Stimulated activated naive B cell treated with anti-CD40 and anti-IgM and Interleukin-4, amounts not matched to agents 10 μg/mL and 1 μg/mL and 100 μg/mL, for 72 hours (primary cell): Measurements from ENCODE around the gene VPS16.
A peak's percentile ranks its signal among the peaks of the same experiment; 100 is the strongest.
"Not testable (repeated sequence)": the region's sequence is repeated elsewhere in the genome, so short reads cannot be mapped to it uniquely, and the experiment has no call there.

Source experiments
- ATAC-seq, 2 donors: fragments of 150-1000 bp; cut with Tn5 transposase; replicated peaks; 2 replicates each; pipeline ENCODE4 v1.10.0; 2021; ENCODE audit warnings: moderate library complexity in 1 of 2
- DNase-seq: peaks from one replicate; pipeline ENCODE4 v3.0.0; 2021
- H3K27ac Mint-ChIP-seq: one replicate; pipeline ENCODE4 v1.8.0; 2022; ENCODE audit warnings: mild to moderate bottlenecking, mixed read lengths
- H3K27me3 Mint-ChIP-seq, 2 donors: one replicate each; pipeline ENCODE4 v1.8.0; 2022; ENCODE audit warnings: mixed read lengths in 2 of 2
- H3K36me3 Mint-ChIP-seq, 2 donors: one replicate each; pipeline ENCODE4 v1.8.0; 2022; ENCODE audit warnings: mixed read lengths in 2 of 2, mild to moderate bottlenecking in 1 of 2
- H3K4me1 Mint-ChIP-seq, 2 donors: one replicate each; pipeline ENCODE4 v1.8.0; 2022; ENCODE audit warnings: mixed read lengths in 2 of 2, mild to moderate bottlenecking in 1 of 2
- H3K4me3 Mint-ChIP-seq, 2 donors: one replicate each; pipeline ENCODE4 v1.8.0; 2022; ENCODE audit warnings: mild to moderate bottlenecking in 2 of 2, mixed read lengths in 2 of 2, moderate library complexity in 1 of 2
- H3K9me3 Mint-ChIP-seq, 2 donors: one replicate each; pipeline ENCODE4 v1.8.0; 2022; ENCODE audit warnings: mixed read lengths in 2 of 2, mild to moderate bottlenecking in 1 of 2

VPS16 gene

GRCh38 chr20:2895154-2895553, 54.6 kb downstream of the VPS16 start:
- Mint-ChIP-seq H3K4me1 (peaks cover 25 to 54% of the 10 kb centered on the region in 2 donors), H3K36me3 (peaks cover 11 to 30% of the 10 kb centered on the region in 2 donors)
- not testable (repeated sequence) for H3K27me3 Mint-ChIP-seq, H3K9me3 Mint-ChIP-seq, ATAC-seq, DNase-seq, H3K27ac Mint-ChIP-seq, H3K4me3 Mint-ChIP-seq

- Mint-ChIP-seq H3K4me1 (peaks cover 22 to 54% of the 10 kb centered on the region in 2 donors), H3K4me3 (no peak overlapping the region), H3K27ac (peak overlapping the region; percentile 80), H3K9me3 (no peaks in the 10 kb centered on the region), H3K36me3 (peaks cover 10 to 28% of the 10 kb centered on the region in 2 donors), H3K27me3 (no peaks in the 10 kb centered on the region)
- no peak for DNase-seq
- ATAC-seq = peak; percentile 78 to 82
These were observed 58.7 kb downstream of the VPS16 start for GRCh38 chr20:2899243-2899642.

GRCh38 chr20:2900845-2901592, 60.5 kb downstream of the VPS16 start:
- H3K4me1 Mint-ChIP-seq = peaks cover 20 to 57% of the 10 kb centered on the region in 2 donors
- peak overlapping the region; percentile 95 for H3K27ac Mint-ChIP-seq
- peaks cover 5 to 20% of the 10 kb centered on the region in 2 donors for H3K36me3 Mint-ChIP-seq
- H3K27me3 Mint-ChIP-seq = no peaks in the 10 kb centered on the region
- ATAC-seq = peak; percentile 90 to 92
- no peaks in the 10 kb centered on the region for H3K9me3 Mint-ChIP-seq
- DNase-seq = peak; percentile 5
- peak overlapping the region; percentile 73 to 75 for H3K4me3 Mint-ChIP-seq

GRCh38 chr20:2902291-2902690, 61.7 kb downstream of the VPS16 start:
- H3K4me1 Mint-ChIP-seq = peaks cover 19 to 47% of the 10 kb centered on the region in 2 donors

GRCh38 chr20:2902818-2903217, 62.3 kb downstream of the VPS16 start:
- ATAC-seq = no peak
- H3K36me3 Mint-ChIP-seq = peaks cover 0 to 12% of the 10 kb centered on the region in 2 donors
- no peak overlapping the region for H3K4me3 Mint-ChIP-seq
- no peak for DNase-seq
- no peaks in the 10 kb centered on the region for H3K27me3 Mint-ChIP-seq
- no peaks in the 10 kb centered on the region for H3K9me3 Mint-ChIP-seq
- H3K4me1 Mint-ChIP-seq = peaks cover 19 to 47% of the 10 kb centered on the region in 2 donors
- no peak overlapping the region for H3K27ac Mint-ChIP-seq

More at GRCh38 chr20:2902291-2902690, 61.7 kb downstream of the VPS16 start:
- H3K9me3 Mint-ChIP-seq = no peaks in the 10 kb centered on the region
- H3K4me3 Mint-ChIP-seq = no peak overlapping the region
- ATAC-seq (no peak), DNase-seq (no peak)
- no peak overlapping the region for H3K27ac Mint-ChIP-seq
- H3K27me3 Mint-ChIP-seq = no peaks in the 10 kb centered on the region
- H3K36me3 Mint-ChIP-seq = peaks cover 0 to 12% of the 10 kb centered on the region in 2 donors

- no peak for ATAC-seq
These were observed 63.1 kb downstream of the VPS16 start for GRCh38 chr20:2903686-2904085.

GRCh38 chr20:2907519-2907918, 67.0 kb downstream of the VPS16 start:
- no peaks in the 10 kb centered on the region for H3K9me3 Mint-ChIP-seq
- no peak overlapping the region for H3K4me3 Mint-ChIP-seq
- H3K27me3 Mint-ChIP-seq = no peaks in the 10 kb centered on the region
- DNase-seq = no peak
- no peak overlapping the region for H3K27ac Mint-ChIP-seq
- peaks cover 0 to 12% of the 10 kb centered on the region in 2 donors for H3K36me3 Mint-ChIP-seq
- ATAC-seq = no peak
- H3K4me1 Mint-ChIP-seq = peaks cover 2 to 10% of the 10 kb centered on the region in 2 donors

More at GRCh38 chr20:2903686-2904085, 63.1 kb downstream of the VPS16 start:
- H3K4me1 Mint-ChIP-seq = peaks cover 19 to 48% of the 10 kb centered on the region in 2 donors
- H3K27ac Mint-ChIP-seq = no peak overlapping the region
- peaks cover 0 to 12% of the 10 kb centered on the region in 2 donors for H3K36me3 Mint-ChIP-seq
- DNase-seq = no peak
- no peaks in the 10 kb centered on the region for H3K27me3 Mint-ChIP-seq
- H3K4me3 Mint-ChIP-seq = no peak overlapping the region
- no peaks in the 10 kb centered on the region for H3K9me3 Mint-ChIP-seq

- H3K27ac Mint-ChIP-seq = no peak overlapping the region
These were observed 69.4 kb downstream of the VPS16 start for GRCh38 chr20:2909953-2910352.

GRCh38 chr20:2911200-2911599, 70.7 kb downstream of the VPS16 start:
- peak; percentile 60 to 76 for ATAC-seq
- peaks cover 0 to 6% of the 10 kb centered on the region in 2 donors for H3K36me3 Mint-ChIP-seq
- H3K27ac Mint-ChIP-seq = no peak overlapping the region
- peaks cover 3 to 4% of the 10 kb centered on the region in 2 donors for H3K4me1 Mint-ChIP-seq
- no peak for DNase-seq
- H3K27me3 Mint-ChIP-seq = no peaks in the 10 kb centered on the region
- H3K4me3 Mint-ChIP-seq = no peak overlapping the region
- no peaks in the 10 kb centered on the region for H3K9me3 Mint-ChIP-seq

More at GRCh38 chr20:2909953-2910352, 69.4 kb downstream of the VPS16 start:
- H3K4me1 Mint-ChIP-seq = peaks cover 3 to 4% of the 10 kb centered on the region in 2 donors
- ATAC-seq = no peak
- no peak for DNase-seq
- no peaks in the 10 kb centered on the region for H3K27me3 Mint-ChIP-seq
- H3K36me3 Mint-ChIP-seq = peaks cover 0 to 3% of the 10 kb centered on the region in 2 donors
- no peak overlapping the region for H3K4me3 Mint-ChIP-seq
- H3K9me3 Mint-ChIP-seq = no peaks in the 10 kb centered on the region

GRCh38 chr20:2914160-2914559, 73.6 kb downstream of the VPS16 start:
- Mint-ChIP-seq H3K36me3 (peaks cover 2 to 12% of the 10 kb centered on the region in 2 donors), H3K4me1 (peaks cover 8 to 13% of the 10 kb centered on the region in 2 donors), H3K9me3 (no peaks in the 10 kb centered on the region), H3K27ac (no peak overlapping the region), H3K4me3 (no peak overlapping the region), H3K27me3 (no peaks in the 10 kb centered on the region)
- ATAC-seq (peak in 1 of 2 donors; percentile 36), DNase-seq (no peak)
